ENCODE results near the gene C2CD3.

DNA sequence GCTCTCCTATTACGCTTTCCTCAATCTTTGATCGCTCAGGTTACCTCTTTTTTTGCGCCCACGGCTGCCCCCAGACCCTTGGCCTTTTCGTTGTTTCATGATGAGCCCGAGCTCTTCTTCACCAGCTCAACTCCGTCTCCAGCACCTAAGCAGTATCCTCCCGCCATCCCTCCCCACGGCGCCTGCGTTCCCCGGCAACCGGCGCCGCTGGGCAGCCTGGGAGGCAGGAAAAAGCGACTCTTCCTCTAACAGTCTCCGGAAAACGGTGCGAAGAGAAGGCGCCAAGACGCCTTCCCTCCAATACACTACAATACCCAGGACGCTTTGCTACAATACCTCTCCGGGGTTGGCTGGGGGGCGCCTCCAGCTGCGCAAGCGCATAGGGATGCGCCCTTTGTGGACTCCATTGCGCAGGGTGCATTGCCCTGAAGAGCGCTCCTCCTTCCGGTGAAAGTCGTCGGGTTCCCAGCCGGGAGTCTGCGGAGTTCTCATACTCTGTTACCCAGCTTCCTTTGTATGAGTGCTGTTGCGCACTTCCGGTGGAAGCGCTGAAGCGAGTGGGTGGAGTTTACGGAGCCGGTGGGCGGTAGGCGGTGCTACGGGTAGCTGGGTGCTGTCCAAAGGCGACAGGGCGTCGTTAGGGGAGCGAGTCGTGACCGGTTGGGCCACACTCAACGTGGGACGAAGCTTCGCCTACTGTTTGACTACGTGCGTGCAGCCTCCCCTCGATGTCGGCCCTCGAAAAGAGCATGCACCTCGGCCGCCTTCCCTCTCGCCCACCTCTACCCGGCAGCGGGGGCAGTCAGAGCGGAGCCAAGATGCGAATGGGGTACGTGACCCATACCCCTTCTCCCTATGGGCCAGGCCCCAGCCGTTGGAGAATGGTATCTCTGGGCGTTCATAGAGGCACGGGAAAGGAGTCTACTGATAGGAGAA, at the start of gene C2CD3, which contains the start of gene PPME1:
- peak; percentile 93 to 100 for TF ChIP-seq POLR2AphosphoS5 (IDR thresholded peaks at IDR 0.05; ENCODE audit: insufficient read depth in 1 of 2, low read depth in 1 of 2)
- TF ChIP-seq, protein P1, sequence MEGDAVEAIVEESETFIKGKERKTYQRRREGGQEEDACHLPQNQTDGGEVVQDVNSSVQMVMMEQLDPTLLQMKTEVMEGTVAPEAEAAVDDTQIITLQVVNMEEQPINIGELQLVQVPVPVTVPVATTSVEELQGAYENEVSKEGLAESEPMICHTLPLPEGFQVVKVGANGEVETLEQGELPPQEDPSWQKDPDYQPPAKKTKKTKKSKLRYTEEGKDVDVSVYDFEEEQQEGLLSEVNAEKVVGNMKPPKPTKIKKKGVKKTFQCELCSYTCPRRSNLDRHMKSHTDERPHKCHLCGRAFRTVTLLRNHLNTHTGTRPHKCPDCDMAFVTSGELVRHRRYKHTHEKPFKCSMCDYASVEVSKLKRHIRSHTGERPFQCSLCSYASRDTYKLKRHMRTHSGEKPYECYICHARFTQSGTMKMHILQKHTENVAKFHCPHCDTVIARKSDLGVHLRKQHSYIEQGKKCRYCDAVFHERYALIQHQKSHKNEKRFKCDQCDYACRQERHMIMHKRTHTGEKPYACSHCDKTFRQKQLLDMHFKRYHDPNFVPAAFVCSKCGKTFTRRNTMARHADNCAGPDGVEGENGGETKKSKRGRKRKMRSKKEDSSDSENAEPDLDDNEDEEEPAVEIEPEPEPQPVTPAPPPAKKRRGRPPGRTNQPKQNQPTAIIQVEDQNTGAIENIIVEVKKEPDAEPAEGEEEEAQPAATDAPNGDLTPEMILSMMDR (IDR thresholded peaks at IDR 0.05) = peak in 1 of 3 experiments; percentile 44
